Skeletal muscle tissue (tissue), 4 donors: Measurements from ENCODE around the gene VAT1L. TPM values are rescaled to one million over a fixed set of nuclear protein-coding genes. Genes with fewer than 3 reads are reported as not detected.

Experiments
- H3K27ac ChIP-seq: one replicate; pipeline ENCODE4 v1.7.0; 2013; ENCODE audit warnings: mild to moderate bottlenecking, low read depth, low read length, inconsistent platforms
- H3K27me3 ChIP-seq, 3 donors: one replicate each; pipeline ENCODE4 v1.7.0; 2013; ENCODE audit warnings: low read length in 3 of 3; ENCODE audit not compliant: control insufficient read depth in 3 of 3, insufficient read depth in 3 of 3
- H3K36me3 ChIP-seq, 3 donors: one replicate each; pipeline ENCODE4 v1.7.0; 2013; ENCODE audit warnings: low read length in 3 of 3; ENCODE audit not compliant: control insufficient read depth in 3 of 3, insufficient read depth in 3 of 3
- H3K4me1 ChIP-seq, 3 donors: one replicate each; pipeline ENCODE4 v1.7.0; 2013; ENCODE audit warnings: low read length in 3 of 3, mild to moderate bottlenecking in 3 of 3; ENCODE audit not compliant: control insufficient read depth in 3 of 3, insufficient read depth in 3 of 3
- H3K4me3 ChIP-seq, 3 donors: one replicate each; pipeline ENCODE4 v1.7.0; 2013; ENCODE audit warnings: low read length in 3 of 3
- H3K9ac ChIP-seq, 3 donors: one replicate each; pipeline ENCODE4 v1.7.0; 2013; ENCODE audit warnings: low read length in 3 of 3, mild to moderate bottlenecking in 3 of 3, moderate library complexity in 2 of 3, low read depth in 1 of 3
- H3K9me3 ChIP-seq, 3 donors: one replicate each; pipeline ENCODE4 v1.7.0; 2013; ENCODE audit warnings: low read length in 3 of 3; ENCODE audit not compliant: control insufficient read depth in 3 of 3
- total RNA-seq: library from RNA; depleted of rRNA; stranded (reverse); fragments of >200 nt; gene quantifications from one replicate; pipeline ENCODE4 v1.2.3, GENCODE V29; 2014
- donor health status: Osteomylitis.

VAT1L gene
- total RNA-seq, 1 donor from 2014 or later, result 5.2 TPM

GRCh38 chr16:77951788-77952187 lies 163.4 kb downstream of the VAT1L start:
- peaks cover 0 to 26% (median 12%) of the 10 kb centered on the region in 3 donors for H3K27me3 ChIP-seq
- H3K9ac ChIP-seq, result no peak overlapping the region
- no peaks in the 10 kb centered on the region for H3K36me3 ChIP-seq
- no peaks in the 10 kb centered on the region for H3K9me3 ChIP-seq
- H3K27ac ChIP-seq, result no peak overlapping the region
- H3K4me3 ChIP-seq, result no peak overlapping the region
- H3K4me1 ChIP-seq, result no peaks in the 10 kb centered on the region

- Histone ChIP-seq H3K27me3 (peaks cover 0 to 12% (median 4%) of the 10 kb centered on the region in 3 donors), H3K27ac (no peak overlapping the region), H3K4me3 (no peak overlapping the region), H3K4me1 (no peaks in the 10 kb centered on the region), H3K9me3 (no peaks in the 10 kb centered on the region), H3K9ac (no peak overlapping the region), H3K36me3 (no peaks in the 10 kb centered on the region)
Measured at GRCh38 chr16:77955127-77955526, 166.8 kb downstream of the VAT1L start.

GRCh38 chr16:77956231-77956630 lies 167.9 kb downstream of the VAT1L start:
- no peak overlapping the region for H3K9ac ChIP-seq
- no peak overlapping the region for H3K27ac ChIP-seq
- H3K9me3 ChIP-seq, result no peaks in the 10 kb centered on the region
- H3K27me3 ChIP-seq, result peaks cover 0 to 12% (median 4%) of the 10 kb centered on the region in 3 donors
- no peaks in the 10 kb centered on the region for H3K36me3 ChIP-seq
- H3K4me1 ChIP-seq, result no peaks in the 10 kb centered on the region
- no peak overlapping the region for H3K4me3 ChIP-seq

GRCh38 chr16:77960766-77961165 lies 172.4 kb downstream of the VAT1L start:
- H3K36me3 ChIP-seq, result no peaks in the 10 kb centered on the region
- no peak overlapping the region for H3K4me3 ChIP-seq
- no peak overlapping the region for H3K27ac ChIP-seq
- H3K9me3 ChIP-seq, result no peaks in the 10 kb centered on the region
- H3K4me1 ChIP-seq, result no peaks in the 10 kb centered on the region
- peaks cover 3 to 29% (median 23%) of the 10 kb centered on the region in 3 donors for H3K27me3 ChIP-seq
- no peak overlapping the region for H3K9ac ChIP-seq

GRCh38 chr16:77961814-77962213 lies 173.4 kb downstream of the VAT1L start:
- Histone ChIP-seq H3K4me3 (no peak overlapping the region), H3K36me3 (no peaks in the 10 kb centered on the region), H3K9me3 (no peaks in the 10 kb centered on the region), H3K27ac (no peak overlapping the region), H3K4me1 (no peaks in the 10 kb centered on the region), H3K27me3 (peaks cover 3 to 29% (median 26%) of the 10 kb centered on the region in 3 donors), H3K9ac (no peak overlapping the region)

GRCh38 chr16:77962689-77963088 lies 174.3 kb downstream of the VAT1L start:
- no peaks in the 10 kb centered on the region for H3K9me3 ChIP-seq
- peaks cover 3 to 32% (median 29%) of the 10 kb centered on the region in 3 donors for H3K27me3 ChIP-seq
- no peaks in the 10 kb centered on the region for H3K4me1 ChIP-seq
- no peaks in the 10 kb centered on the region for H3K36me3 ChIP-seq
- no peak overlapping the region for H3K4me3 ChIP-seq
- H3K27ac ChIP-seq, result no peak overlapping the region
- no peak overlapping the region for H3K9ac ChIP-seq

GRCh38 chr16:77963185-77964044 lies 175.1 kb downstream of the VAT1L start:
- Histone ChIP-seq H3K27me3 (peaks cover 3 to 34% (median 29%) of the 10 kb centered on the region in 3 donors), H3K27ac (no peak overlapping the region), H3K4me3 (no peak overlapping the region), H3K9ac (no peak overlapping the region), H3K36me3 (no peaks in the 10 kb centered on the region), H3K4me1 (no peaks in the 10 kb centered on the region), H3K9me3 (no peaks in the 10 kb centered on the region)

- no peak overlapping the region for H3K9ac ChIP-seq
- H3K4me1 ChIP-seq, result no peaks in the 10 kb centered on the region
- H3K27ac ChIP-seq, result no peak overlapping the region
- no peaks in the 10 kb centered on the region for H3K36me3 ChIP-seq
- no peaks in the 10 kb centered on the region for H3K9me3 ChIP-seq
- no peak overlapping the region for H3K4me3 ChIP-seq
- H3K27me3 ChIP-seq, result peaks cover 3 to 31% (median 22%) of the 10 kb centered on the region in 3 donors
Measured at GRCh38 chr16:77965346-77965745, 177.0 kb downstream of the VAT1L start.

GRCh38 chr16:77967054-77967904 lies 178.9 kb downstream of the VAT1L start:
- H3K27ac ChIP-seq, result no peak overlapping the region

GRCh38 chr16:77969861-77970260 lies 181.5 kb downstream of the VAT1L start:
- no peaks in the 10 kb centered on the region for H3K36me3 ChIP-seq
- H3K4me1 ChIP-seq, result no peaks in the 10 kb centered on the region
- H3K27ac ChIP-seq, result no peak overlapping the region
- no peaks in the 10 kb centered on the region for H3K9me3 ChIP-seq
- no peak overlapping the region for H3K9ac ChIP-seq
- H3K27me3 ChIP-seq, result peaks cover 0 to 23% (median 9%) of the 10 kb centered on the region in 3 donors
- H3K4me3 ChIP-seq, result no peak overlapping the region

More at GRCh38 chr16:77967054-77967904, 178.9 kb downstream of the VAT1L start:
- no peaks in the 10 kb centered on the region for H3K4me1 ChIP-seq
- no peaks in the 10 kb centered on the region for H3K36me3 ChIP-seq
- no peak overlapping the region for H3K9ac ChIP-seq
- no peaks in the 10 kb centered on the region for H3K9me3 ChIP-seq
- peaks cover 0 to 28% (median 21%) of the 10 kb centered on the region in 3 donors for H3K27me3 ChIP-seq
- no peak overlapping the region for H3K4me3 ChIP-seq
